ENCODE measurements around the gene HINFP. TPM values are rescaled to one million over a fixed set of nuclear protein-coding genes. Genes with fewer than 3 reads are reported as not detected.
A peak's percentile ranks its signal among the peaks of the same experiment; 100 is the strongest.

The HINFP gene
- total RNA-seq, 1 experiment from 2014 or later, result 42.4 TPM

DNA sequence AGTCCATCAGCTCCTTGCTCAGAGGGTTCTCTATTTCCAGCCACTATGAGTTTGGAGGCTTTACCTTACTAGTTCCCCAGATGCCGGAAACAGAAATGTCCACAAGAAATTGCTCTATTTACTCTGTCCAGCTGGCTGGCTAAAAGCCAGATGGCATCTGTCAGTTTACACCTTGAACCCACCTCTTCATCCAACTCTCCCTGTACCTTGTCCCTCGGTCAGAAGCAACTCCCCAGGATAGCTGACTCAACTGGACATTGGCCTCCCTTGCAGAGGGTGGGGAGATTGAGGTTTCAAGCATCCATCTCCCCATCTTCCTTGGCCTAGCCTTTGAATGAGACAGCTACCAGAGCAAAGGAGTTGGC is 12.5 kb upstream of the HINFP start:
- no peak overlapping the region for H2BK12ac ChIP-seq (ENCODE audit: insufficient read length, low read depth, low read length)
- no peak overlapping the region for H3K23ac ChIP-seq (ENCODE audit: insufficient read length, low read depth, low read length)
- no peak overlapping the region for H2AK5ac ChIP-seq (ENCODE audit: insufficient read length, low read length)
- H3K27ac Mint-ChIP-seq, result no peak overlapping the region
- no peak overlapping the region for H2AFZ ChIP-seq (ENCODE audit: low read length)
- no peaks in the 10 kb centered on the region for H3K9me3 ChIP-seq (ENCODE audit: control insufficient read depth, low read depth, low read length)
- H3K27ac ChIP-seq (ENCODE audit: insufficient read length, low read depth, low read length), result no peak overlapping the region
- no peak overlapping the region for H4K91ac ChIP-seq (ENCODE audit: insufficient read length, low read depth, low read length)
- H3K18ac ChIP-seq (ENCODE audit: insufficient read length, low read depth, low read length), result no peak overlapping the region
- peaks cover 16% of the 10 kb centered on the region for H3K27me3 Mint-ChIP-seq (ENCODE audit: low read depth)
- no peak overlapping the region for H4K5ac ChIP-seq (ENCODE audit: insufficient read length, low read depth, low read length)
- no peak overlapping the region for H2BK5ac ChIP-seq (ENCODE audit: insufficient read length, low read length)
- peaks cover 10% of the 10 kb centered on the region for H3K23me2 ChIP-seq (ENCODE audit: insufficient read length, low read depth, low read length, poor library complexity, severe bottlenecking)
- H4K20me1 ChIP-seq (ENCODE audit: control insufficient read depth, insufficient read depth, insufficient read length), result no peaks in the 10 kb centered on the region
- WGBS (ENCODE audit: extremely low coverage, insufficient read length, low lambda C conversion rate), result no CpG with 5 or more reads among the region's 2 CpGs
- no peaks in the 10 kb centered on the region for H3K79me1 ChIP-seq (ENCODE audit: insufficient read depth, low read depth, low read length, poor library complexity, severe bottlenecking)
- no peak overlapping the region for H2BK120ac ChIP-seq (ENCODE audit: low read depth, low read length, poor library complexity, severe bottlenecking)
- peaks cover 28% of the 10 kb centered on the region in 2 experiments for H3K4me1 Mint-ChIP-seq
- H3K14ac ChIP-seq (ENCODE audit: insufficient read depth, low read length), result no peak overlapping the region
- H3K4me2 ChIP-seq (ENCODE audit: insufficient read depth, insufficient read length, low read length), result no peak overlapping the region
- H3K27me3 ChIP-seq (ENCODE audit: insufficient read depth, low read length), result peaks cover 5% of the 10 kb centered on the region; the same call in 1 of the 2 replicates
- no peak overlapping the region for H3K9ac ChIP-seq (ENCODE audit: extremely low read depth, insufficient read length, low read length)
- no peaks in the 10 kb centered on the region; a peak in 1 of 5 replicates for H3K9me3 Mint-ChIP-seq
- H3K79me2 ChIP-seq (ENCODE audit: insufficient read depth, low read length), result no peaks in the 10 kb centered on the region
- H2BK20ac ChIP-seq (ENCODE audit: low read depth, low read length, poor library complexity, severe bottlenecking), result no peak overlapping the region
- H4K8ac ChIP-seq (replicated peaks; ENCODE audit: insufficient read length, low read depth, low read length), result no peak overlapping the region
- H2BK15ac ChIP-seq (ENCODE audit: low read depth, low read length), result no peak overlapping the region
- H3K36me3 Mint-ChIP-seq (ENCODE audit: insufficient read depth in 1 of 3, low read depth in 3 of 3), result no peaks in the 10 kb centered on the region; a peak in 1 of 7 replicates
- H3T11ph ChIP-seq (ENCODE audit: low read length), result no peak overlapping the region
- peak overlapping the region; percentile 75 to 84 for H3K4me3 Mint-ChIP-seq
- H3K56ac ChIP-seq (ENCODE audit: insufficient read length, low read depth, low read length), result no peak overlapping the region
- peaks cover 8% of the 10 kb centered on the region; the same call in 1 of the 2 replicates for H3K4me1 ChIP-seq (ENCODE audit: insufficient read depth, low read length)
- H3K4ac ChIP-seq (ENCODE audit: low read depth, low read length), result no peak overlapping the region
- no peak for DNase-seq
- TF ChIP-seq, protein P1, sequence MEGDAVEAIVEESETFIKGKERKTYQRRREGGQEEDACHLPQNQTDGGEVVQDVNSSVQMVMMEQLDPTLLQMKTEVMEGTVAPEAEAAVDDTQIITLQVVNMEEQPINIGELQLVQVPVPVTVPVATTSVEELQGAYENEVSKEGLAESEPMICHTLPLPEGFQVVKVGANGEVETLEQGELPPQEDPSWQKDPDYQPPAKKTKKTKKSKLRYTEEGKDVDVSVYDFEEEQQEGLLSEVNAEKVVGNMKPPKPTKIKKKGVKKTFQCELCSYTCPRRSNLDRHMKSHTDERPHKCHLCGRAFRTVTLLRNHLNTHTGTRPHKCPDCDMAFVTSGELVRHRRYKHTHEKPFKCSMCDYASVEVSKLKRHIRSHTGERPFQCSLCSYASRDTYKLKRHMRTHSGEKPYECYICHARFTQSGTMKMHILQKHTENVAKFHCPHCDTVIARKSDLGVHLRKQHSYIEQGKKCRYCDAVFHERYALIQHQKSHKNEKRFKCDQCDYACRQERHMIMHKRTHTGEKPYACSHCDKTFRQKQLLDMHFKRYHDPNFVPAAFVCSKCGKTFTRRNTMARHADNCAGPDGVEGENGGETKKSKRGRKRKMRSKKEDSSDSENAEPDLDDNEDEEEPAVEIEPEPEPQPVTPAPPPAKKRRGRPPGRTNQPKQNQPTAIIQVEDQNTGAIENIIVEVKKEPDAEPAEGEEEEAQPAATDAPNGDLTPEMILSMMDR (conservative IDR thresholded peaks at IDR 0.05), result no peak

Measured in H9 (cell line).